IPS-18a (cell line): ENCODE data around the gene CPSF4.

ENCODE experiments used
- H3K27ac ChIP-seq: one replicate; pipeline ENCODE4 v1.5.1; 2013; ENCODE audit warnings: low read length
- H3K27me3 ChIP-seq: one replicate; pipeline ENCODE4 v1.6.1; 2013; ENCODE audit warnings: mild to moderate bottlenecking, low read length; ENCODE audit not compliant: control insufficient read depth, insufficient read depth
- H3K36me3 ChIP-seq: one replicate; pipeline ENCODE4 v1.6.1; 2013; ENCODE audit warnings: low read depth, low read length; ENCODE audit not compliant: control insufficient read depth
- H3K4me1 ChIP-seq: one replicate; pipeline ENCODE4 v1.6.1; 2013; ENCODE audit warnings: low read depth, low read length; ENCODE audit not compliant: control insufficient read depth
- H3K4me3 ChIP-seq: one replicate; pipeline ENCODE4 v1.5.1; 2013; ENCODE audit warnings: low read length
- H3K9ac ChIP-seq: one replicate; pipeline ENCODE4 v1.6.1; 2013; ENCODE audit warnings: mild to moderate bottlenecking, low read length, moderate library complexity
- H3K9me3 ChIP-seq: one replicate; pipeline ENCODE4 v1.6.1; 2013; ENCODE audit warnings: low read depth, low read length; ENCODE audit not compliant: control insufficient read depth

The CPSF4 gene

DNA sequence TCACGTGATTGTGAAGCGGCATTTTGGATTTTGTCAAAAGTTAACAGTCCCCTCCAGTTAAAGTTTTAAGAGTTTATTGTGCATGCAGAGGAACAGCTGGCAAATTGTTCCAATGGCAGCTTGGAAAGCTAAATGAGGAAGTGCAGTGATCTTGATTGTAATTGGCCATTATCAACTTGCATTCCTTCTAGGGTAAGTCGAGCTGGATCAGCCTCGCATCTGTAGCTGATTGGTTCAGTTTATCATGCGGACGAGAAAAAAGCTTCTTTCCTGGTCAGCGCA is 34.5 kb downstream of the CPSF4 start:
- peak overlapping the region; percentile 77 for H3K27ac ChIP-seq
- peak overlapping the region; percentile 98 for H3K4me3 ChIP-seq
- peaks cover 4% of the 10 kb centered on the region for H3K4me1 ChIP-seq
- H3K27me3 ChIP-seq = no peaks in the 10 kb centered on the region
- H3K9me3 ChIP-seq = no peaks in the 10 kb centered on the region
- H3K36me3 ChIP-seq = peaks cover 8% of the 10 kb centered on the region
- peak overlapping the region; percentile 88 for H3K9ac ChIP-seq

DNA sequence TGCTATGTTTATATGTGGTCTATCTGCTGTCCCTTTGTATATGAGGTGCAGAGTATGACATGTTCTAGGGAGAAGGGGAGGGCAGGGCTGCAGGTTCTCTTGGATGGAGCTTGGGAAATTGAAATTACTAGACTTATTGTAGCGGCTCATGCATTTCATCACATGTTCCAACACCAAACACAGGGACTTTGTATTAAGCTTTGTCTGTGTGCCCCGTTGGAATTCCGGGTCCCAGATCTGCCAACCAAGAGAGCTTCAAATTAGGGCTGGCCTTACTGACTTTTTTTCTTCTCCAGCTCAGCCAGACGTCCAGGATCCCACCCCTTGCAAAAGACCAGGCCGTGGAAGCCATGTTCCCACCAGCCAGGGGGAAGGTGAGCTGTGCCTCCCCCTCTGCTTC is 37.4 kb downstream of the CPSF4 start:
- no peak overlapping the region for H3K4me3 ChIP-seq
- H3K27me3 ChIP-seq = no peaks in the 10 kb centered on the region
- H3K4me1 ChIP-seq = peaks cover 4% of the 10 kb centered on the region
- no peak overlapping the region for H3K27ac ChIP-seq
- H3K36me3 ChIP-seq = peaks cover 28% of the 10 kb centered on the region
- no peaks in the 10 kb centered on the region for H3K9me3 ChIP-seq
- no peak overlapping the region for H3K9ac ChIP-seq

DNA sequence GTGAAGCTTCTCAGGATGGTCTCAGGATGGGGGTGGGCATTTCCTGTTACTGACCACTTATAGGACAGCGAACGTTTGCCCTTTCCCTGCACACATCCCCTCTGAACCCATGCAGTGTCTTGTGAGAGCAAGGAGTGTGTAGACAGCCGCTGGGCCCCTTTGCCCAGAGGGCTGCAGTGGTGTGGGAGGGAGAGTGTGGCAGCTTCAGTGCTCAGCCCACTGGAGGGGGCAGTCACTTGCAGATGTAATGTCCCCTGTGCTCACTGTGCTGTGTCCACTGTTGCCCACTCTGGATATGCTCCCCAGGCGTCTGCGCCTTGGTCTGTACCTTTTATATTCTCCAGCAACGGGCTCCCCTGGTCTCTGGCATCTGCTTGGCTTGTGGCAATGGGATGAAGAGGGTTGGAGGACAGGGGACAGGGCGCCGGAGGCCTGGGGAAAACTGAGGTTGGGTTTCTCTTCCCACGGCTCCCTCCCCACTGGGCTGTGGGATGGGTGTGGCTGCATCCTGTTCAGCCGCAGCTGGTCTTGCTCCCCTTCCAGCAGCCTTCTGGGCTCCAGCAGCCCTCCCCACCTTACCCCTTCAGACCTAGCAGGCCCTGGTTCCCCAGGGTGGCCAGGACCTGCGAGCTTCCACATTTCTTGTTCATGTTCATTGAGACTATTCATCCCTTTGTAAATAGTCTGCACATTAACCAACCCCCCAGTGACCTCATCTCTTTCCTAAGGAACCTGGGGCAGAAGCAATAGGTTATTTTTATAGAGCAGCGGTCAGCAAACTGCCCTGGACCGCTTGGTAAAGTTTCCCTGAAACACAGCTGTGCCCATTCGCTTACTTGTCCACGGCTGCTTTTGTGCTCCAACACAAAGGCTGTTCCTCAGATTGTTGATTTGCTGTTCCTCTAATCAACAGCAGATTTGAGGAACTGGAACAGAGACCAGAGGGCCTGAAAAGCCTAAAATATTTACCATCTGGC is 40.0 kb downstream of the CPSF4 start:
- Histone ChIP-seq H3K4me1 (peaks cover 3% of the 10 kb centered on the region), H3K9ac (no peak overlapping the region), H3K27ac (no peak overlapping the region), H3K9me3 (no peaks in the 10 kb centered on the region), H3K4me3 (no peak overlapping the region), H3K27me3 (no peaks in the 10 kb centered on the region), H3K36me3 (peaks cover 36% of the 10 kb centered on the region)

DNA sequence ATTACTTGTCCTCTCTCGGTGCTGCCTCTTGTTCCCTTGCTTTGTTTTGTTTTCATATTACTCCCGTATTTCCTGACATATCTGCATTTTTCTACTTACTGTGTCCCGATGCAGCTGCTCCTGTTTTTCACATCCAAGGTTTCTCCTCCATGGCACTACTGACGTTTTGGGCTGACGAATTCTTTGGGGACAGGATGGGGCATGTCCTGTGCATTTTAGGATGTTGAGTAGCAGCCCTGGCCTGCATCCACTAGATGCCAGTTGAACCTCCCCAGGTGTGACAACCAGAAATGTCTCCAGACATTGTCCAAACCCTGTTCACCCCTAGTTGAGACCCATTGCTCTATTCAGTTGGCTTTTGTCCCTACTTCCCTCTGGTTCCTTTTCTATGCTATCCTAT is 46.4 kb downstream of the CPSF4 start:
- no peaks in the 10 kb centered on the region for H3K27me3 ChIP-seq
- no peaks in the 10 kb centered on the region for H3K4me1 ChIP-seq
- H3K9ac ChIP-seq = no peak overlapping the region
- no peak overlapping the region for H3K27ac ChIP-seq
- peaks cover 15% of the 10 kb centered on the region for H3K36me3 ChIP-seq
- no peak overlapping the region for H3K4me3 ChIP-seq
- no peaks in the 10 kb centered on the region for H3K9me3 ChIP-seq

DNA sequence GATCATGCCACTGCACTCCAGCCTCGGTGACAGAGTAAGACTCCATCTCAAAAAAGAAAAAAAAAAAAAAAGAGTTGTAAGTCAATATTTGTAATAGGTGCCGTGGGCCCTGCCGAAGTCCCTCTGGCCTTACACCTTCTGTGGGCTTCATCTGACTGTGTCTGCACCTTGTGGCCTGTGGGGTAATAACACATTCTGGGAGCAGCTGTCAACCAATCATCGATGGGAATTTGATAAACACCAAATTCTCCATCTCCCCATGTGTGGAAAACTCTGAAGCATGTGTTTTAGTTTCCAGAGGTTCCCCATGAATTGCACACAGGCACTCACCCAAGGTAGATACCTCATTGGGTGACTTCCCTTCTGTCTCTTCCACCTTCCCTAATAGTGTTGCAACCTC is 50.5 kb downstream of the CPSF4 start:
- Histone ChIP-seq H3K4me3 (no peak overlapping the region), H3K27me3 (no peaks in the 10 kb centered on the region), H3K9ac (no peak overlapping the region), H3K36me3 (peaks cover 15% of the 10 kb centered on the region), H3K27ac (no peak overlapping the region), H3K9me3 (peaks cover 3% of the 10 kb centered on the region), H3K4me1 (no peaks in the 10 kb centered on the region)

DNA sequence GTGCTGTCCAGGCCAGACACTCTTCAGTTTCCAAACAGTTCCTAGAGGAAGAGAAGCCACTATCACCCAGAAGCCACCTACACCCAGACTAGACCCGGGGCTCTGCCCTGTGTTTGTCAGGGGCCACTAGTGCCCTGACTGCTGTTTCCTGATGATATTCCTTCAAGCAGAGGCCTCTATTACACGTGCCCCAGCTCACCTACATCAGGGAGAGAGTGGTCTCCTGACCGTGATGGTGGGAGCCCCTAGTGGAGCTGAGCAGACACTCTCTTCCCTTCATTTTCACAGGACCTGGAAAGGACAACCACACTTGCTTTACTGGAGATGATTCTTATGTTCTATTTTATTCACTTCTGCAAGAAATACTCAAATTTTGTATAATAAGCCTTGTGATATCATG is 52.1 kb downstream of the CPSF4 start:
- H3K9ac ChIP-seq = no peak overlapping the region
- peaks cover 3% of the 10 kb centered on the region for H3K9me3 ChIP-seq
- no peaks in the 10 kb centered on the region for H3K4me1 ChIP-seq
- H3K27me3 ChIP-seq = no peaks in the 10 kb centered on the region
- H3K36me3 ChIP-seq = peaks cover 18% of the 10 kb centered on the region
- H3K27ac ChIP-seq = no peak overlapping the region
- H3K4me3 ChIP-seq = no peak overlapping the region

DNA sequence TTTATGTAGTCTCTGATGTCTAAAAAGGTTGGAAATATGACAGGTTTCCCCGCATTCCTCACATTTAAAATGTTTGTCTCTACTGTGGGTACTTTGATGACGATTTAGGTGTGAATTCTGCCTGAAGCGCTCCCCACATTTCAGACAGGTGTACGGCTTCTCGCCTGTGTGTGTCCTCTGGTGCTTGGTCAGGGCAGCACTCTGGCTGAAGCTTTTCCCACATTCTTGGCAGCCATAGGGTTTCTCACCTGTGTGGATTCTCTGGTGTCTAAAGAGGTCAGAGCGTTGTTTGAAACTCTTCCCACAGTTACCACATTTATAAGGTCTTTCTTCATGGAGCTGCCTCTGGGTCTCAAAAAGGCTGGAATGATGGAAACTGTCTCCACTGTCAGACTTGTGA is 55.1 kb downstream of the CPSF4 start:
- Histone ChIP-seq H3K27me3 (no peaks in the 10 kb centered on the region), H3K9me3 (peaks cover 3% of the 10 kb centered on the region), H3K4me3 (no peak overlapping the region), H3K36me3 (peaks cover 18% of the 10 kb centered on the region), H3K9ac (no peak overlapping the region), H3K4me1 (peaks cover 3% of the 10 kb centered on the region), H3K27ac (no peak overlapping the region)

DNA sequence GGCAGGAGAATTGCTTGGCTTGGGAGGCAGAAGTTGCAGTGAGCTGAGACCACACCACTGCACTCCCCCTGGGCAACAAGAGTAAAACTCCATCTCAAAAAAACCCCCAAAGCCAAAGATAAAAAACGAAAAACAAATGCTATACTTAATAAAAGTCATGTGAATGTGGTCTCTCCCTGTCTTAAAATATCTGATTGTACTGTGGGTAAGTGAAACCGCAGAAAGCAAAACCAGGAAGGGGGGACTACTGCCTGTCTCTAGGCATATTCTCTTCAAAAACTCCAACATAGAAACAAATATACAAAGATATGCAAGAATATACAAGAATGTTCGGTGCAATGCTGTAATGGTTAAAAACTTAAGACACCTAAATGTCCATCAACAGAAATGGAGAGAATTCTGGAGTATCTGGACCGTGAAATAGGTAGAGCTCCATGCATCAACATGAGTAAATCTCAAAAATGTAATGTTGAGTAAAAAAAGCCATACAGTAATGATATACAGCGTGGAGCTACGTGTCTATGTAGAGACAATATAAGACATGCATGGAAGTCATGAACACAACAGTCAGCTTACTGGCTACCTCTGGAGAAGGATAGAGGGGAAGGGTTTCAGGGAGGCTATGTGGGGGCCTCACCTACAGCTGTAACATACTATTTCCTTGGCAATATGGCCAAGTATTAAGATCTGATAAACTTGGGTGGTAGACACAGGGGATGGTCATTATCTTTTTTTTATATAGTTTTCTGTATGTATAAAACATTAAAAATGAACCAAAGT is 59.2 kb downstream of the CPSF4 start:
- H3K9me3 ChIP-seq = peaks cover 3% of the 10 kb centered on the region
- no peak overlapping the region for H3K9ac ChIP-seq
- no peaks in the 10 kb centered on the region for H3K27me3 ChIP-seq
- peaks cover 16% of the 10 kb centered on the region for H3K36me3 ChIP-seq
- peak overlapping the region; percentile 95 for H3K4me3 ChIP-seq
- H3K27ac ChIP-seq = no peak overlapping the region
- peaks cover 3% of the 10 kb centered on the region for H3K4me1 ChIP-seq

DNA sequence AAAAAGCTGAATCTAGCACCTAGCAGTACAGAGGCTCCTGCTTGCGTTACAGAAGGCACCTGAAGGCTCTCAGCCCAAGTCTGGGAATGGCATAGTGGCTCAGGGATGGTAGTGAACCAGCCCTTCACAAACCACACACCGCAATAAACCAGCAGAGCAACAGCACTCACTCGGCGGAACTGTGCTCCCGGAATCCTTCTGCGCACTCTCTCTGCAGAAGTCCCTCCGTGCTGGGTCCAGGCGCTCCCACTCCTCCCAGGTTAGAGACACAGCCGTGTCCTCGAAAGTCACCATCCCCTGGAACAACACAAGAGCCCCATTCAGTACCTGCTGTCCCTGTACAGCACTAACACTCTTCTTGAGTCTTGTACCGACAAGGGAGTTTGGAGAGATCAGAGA is 59.8 kb downstream of the CPSF4 start:
- Histone ChIP-seq H3K36me3 (peaks cover 10% of the 10 kb centered on the region), H3K27ac (no peak overlapping the region), H3K4me3 (peak overlapping the region; percentile 95), H3K27me3 (no peaks in the 10 kb centered on the region), H3K9me3 (peaks cover 3% of the 10 kb centered on the region), H3K9ac (no peak overlapping the region), H3K4me1 (peaks cover 3% of the 10 kb centered on the region)

DNA sequence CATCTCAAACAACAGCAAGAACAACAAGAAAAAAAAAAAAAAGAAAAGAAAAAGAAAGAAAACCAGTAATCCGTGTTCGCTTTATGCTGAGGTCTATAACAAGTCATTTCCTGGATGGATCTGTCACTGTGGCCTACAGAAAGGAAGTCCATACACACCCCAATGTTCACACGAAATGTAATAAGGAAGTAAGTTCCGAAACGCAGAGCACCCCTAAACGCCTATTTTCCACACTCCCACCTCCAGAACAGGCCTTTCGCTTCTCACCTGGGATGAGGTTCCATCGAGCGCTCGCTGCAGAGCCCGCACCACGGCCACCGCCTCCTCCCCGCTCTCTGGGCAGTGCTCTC is 60.6 kb downstream of the CPSF4 start:
- Histone ChIP-seq H3K27ac (peak overlapping the region; percentile 55), H3K36me3 (peaks cover 2% of the 10 kb centered on the region), H3K9ac (peak overlapping the region; percentile 83), H3K27me3 (no peaks in the 10 kb centered on the region), H3K4me3 (peak overlapping the region; percentile 95), H3K9me3 (no peaks in the 10 kb centered on the region), H3K4me1 (peaks cover 3% of the 10 kb centered on the region)

DNA sequence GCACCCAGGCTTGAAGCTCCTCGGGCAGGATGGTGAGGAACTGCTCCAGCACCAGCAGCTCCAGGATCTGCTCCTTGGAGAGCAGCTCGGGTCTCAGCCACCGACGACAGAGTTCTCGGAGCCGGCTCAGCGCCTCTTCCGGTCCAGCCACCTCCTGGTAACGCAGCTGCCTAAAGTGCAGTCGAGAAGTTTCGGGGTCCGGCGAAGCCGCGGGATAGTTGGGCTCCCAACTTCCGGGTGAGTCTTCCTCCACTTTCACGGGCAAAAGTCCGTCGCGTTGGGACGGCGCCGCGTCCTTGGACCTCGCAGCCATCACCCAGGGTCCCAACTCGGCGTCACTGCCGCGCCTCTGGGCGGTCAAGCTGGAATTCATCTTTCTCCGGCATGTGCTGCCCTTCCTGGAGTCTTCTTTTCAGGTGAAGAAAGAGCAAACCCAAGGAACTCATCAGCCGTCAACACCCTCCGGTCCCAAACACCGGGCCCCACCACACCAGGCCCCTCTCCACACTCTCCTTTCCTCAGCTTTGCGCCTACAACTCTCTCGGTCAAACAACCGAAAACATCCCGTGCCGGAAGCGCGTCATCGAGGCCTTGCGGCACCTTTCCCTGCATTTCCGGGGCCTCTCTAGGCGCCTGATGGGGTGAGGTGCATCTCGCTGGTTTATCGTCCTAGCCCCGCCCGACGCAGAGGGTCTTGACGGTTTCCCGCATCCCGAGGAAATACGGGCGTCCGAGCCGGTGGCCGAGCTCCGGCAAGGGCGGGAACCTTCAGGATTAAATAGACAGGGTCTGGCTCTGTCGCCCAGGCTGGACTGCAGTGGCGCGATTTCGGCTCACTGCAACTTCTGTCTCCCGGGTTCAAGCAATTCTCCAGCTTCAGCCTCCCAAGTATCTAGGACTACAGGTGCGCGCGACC is 61.2 kb downstream of the CPSF4 start, which contains the start of gene ZNF394:
Gene ZNF394 (minus strand): TSS at position 561 of the 916 bp plus-strand sequence. CDS start 188 bp downstream, at position 373.
- no peaks in the 10 kb centered on the region for H3K27me3 ChIP-seq
- peak within 1 kb of the TSS; percentile 55 for H3K27ac ChIP-seq
- H3K9me3 ChIP-seq = no peaks in the 10 kb centered on the region
- H3K9ac ChIP-seq = peak within 1 kb of the TSS; percentile 83
- peak within 1 kb of the TSS; percentile 95 for H3K4me3 ChIP-seq
- no peaks in the 10 kb centered on the region for H3K36me3 ChIP-seq
- H3K4me1 ChIP-seq = peaks cover 3% of the 10 kb centered on the region
